Gastrocnemius medialis (tissue), 4 donors: ENCODE measurements around the gene SLC36A3.

Source experiments
- CTCF ChIP-seq, 5 experiments: fragments of 450-650 bp in 3 of 5; fragments of 200-600 bp in 2 of 5; sonication (generic) in 2 of 5; IDR thresholded peaks in 4 of 5; conservative IDR thresholded peaks in 1 of 5; 1 replicate in 4 of 5; 2 replicates in 1 of 5; pipeline ENCODE4 v1.5.1; 2016 to 2019; ENCODE audit warnings: antibody characterized with exemption in 5 of 5, mild to moderate bottlenecking in 3 of 5, moderate library complexity in 3 of 5
- POLR2A ChIP-seq, 2 donors: fragments of 450-650 bp; IDR thresholded peaks; one replicate each; pipeline ENCODE4 v1.6.1; 2017; ENCODE audit warnings: antibody characterized with exemption in 2 of 2, mild to moderate bottlenecking in 2 of 2, moderate library complexity in 2 of 2

GRCh38 chr5:151280443-151280842 lies 23.1 kb downstream of the SLC36A3 start:
- TF ChIP-seq CTCF (IDR thresholded peaks at IDR 0.05 in 4 of 5, conservative IDR thresholded peaks at IDR 0.05 in 1 of 5), result no peak
- TF ChIP-seq POLR2A (IDR thresholded peaks at IDR 0.05), result no peak
